CD1c-positive myeloid dendritic cell (primary cell): ENCODE data around the gene PSG3.
"Not testable (repeated sequence)": the region's sequence is repeated elsewhere in the genome, so short reads cannot be mapped to it uniquely, and the experiment has no call there.

Source experiments
- DNase-seq: peaks from one replicate; pipeline ENCODE4 v3.0.0-alpha.2; 2016; ENCODE audit errors: extremely low spot score

Gene PSG3

DNA sequence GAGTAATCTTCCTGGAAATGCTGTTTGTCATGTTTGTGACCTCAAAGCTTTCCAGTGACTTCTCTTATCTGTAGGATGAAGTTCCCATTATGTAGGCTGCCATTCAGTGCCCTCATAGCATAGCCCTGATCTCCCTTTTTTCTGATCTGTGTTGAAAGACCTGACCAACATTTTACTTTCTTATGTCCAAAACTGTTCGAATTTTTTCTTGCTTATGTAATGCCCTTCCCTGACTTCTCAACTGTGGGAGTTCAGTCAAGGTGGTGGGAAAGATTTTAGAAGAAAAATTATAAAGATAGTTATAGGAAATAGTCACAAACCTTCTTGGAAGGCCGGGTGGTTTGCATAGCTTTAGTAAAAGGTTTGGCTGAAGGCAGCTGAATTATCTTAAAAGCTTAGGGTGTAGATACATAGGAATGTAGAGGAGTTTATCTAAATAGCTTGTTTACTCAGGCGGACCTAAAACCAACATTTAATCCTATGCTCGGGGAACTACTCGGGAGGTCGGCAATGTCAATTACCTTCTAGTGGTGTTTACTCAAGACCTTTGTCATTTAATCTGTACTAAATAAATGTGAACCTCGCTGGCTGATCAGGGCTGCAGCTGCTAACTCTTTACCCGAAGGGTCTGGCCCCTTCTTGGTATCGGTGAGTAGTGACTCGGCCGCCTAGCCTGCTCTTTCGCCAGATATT, 44.3 kb downstream of the PSG3 start:
- DNase-seq = no peak

DNA sequence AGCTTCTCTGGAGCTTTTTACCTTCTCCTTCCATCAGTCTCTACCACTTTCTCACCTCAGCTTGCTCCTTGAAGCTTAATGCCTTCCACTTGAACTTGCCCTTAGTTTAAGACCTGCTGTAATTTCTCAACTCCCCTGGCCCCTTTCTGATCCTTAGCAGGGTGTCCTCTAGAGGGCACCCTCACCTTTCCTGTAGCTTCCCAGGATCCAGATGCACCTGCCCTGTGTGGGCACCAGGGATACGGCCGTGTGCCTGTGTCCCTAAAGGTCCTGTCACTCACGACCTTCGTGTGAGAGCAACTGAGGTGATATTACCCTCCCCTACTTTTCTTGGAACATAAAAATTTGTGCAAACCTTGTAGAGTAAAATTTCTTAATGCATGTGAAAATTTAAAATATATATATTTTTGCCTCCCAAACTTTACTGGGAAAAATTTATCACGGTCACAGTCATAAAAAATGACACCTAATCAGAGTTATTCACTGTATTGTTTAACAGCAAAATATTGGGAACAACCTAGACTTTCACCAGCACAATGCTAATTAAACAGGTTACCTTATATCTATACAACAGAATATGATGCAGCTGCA, 46.4 kb downstream of the PSG3 start:
- DNase-seq = no peak

DNA sequence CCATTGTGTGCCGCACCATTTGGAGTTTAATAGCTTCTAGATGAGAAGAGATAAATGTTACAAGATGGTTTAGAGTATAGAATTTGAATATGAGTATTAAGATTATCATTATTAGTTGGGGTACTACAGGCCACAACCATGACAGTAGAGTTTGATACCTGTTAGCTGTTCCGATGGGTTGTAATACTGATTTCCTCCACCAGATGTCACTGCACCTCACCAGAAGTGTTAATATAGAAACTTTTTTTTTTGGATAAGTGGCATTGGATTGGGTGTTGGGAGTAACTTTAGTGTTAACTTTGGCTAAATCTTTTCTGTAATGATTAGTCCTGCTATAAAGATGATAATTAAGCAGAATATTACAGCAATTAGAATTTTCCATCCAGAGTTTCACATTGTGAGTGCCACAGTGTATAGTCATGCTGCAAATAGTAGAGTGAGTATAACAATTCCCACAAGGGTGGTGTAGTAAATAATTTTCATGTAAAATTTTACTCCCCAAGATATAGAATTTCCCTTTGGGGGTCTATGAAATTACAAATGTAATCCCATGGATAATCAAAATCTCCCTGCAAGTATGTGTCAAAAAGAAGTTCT, 56.3 kb downstream of the PSG3 start:
- peak; percentile 8 for DNase-seq

DNA sequence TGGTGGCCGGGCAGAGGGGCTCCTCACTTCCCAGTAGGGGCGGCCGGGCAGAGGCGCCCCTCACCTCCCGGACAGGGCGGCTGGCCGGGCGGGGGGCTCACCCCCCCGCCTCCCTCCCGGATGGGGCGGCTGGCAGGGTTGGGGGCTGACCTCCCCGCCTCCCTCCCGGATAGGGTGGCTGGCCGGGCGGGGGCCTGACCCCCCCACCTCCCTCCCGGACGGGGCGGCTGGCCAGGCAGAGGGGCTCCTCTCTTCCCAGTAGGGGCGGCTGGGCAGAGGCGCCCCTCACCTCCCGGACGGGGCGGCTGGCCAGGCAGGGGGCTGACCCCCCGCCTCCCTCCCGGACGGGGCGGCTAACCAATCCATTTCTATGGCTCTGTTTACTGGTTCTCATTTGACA, 64.0 kb downstream of the PSG3 start:
- not testable (repeated sequence) for DNase-seq

DNA sequence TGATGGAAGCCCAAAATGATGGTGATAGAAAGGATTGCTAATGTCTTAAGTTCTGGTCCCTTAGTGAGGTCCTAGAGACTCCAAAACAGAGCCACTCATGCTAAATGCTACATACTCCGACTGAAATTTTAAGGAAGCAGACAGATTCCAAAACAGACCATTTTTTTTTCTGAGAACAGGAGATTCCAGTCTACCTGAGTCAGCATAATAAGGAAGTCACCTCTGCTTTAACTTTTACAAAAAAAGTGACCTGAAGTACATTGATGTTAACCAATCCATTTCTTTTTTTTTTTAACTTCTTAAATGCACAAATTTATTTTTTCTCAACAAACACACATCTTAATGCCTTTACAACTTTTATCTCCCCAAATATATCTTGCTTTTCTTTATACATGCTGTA, 65.7 kb downstream of the PSG3 start:
- not testable (repeated sequence) for DNase-seq
